ENCODE results near the gene CS.

- TF ChIP-seq CTCF (IDR thresholded peaks at IDR 0.05; ENCODE audit: low read depth, low read length) (no peak), EZH2phosphoT487 (IDR thresholded peaks at IDR 0.05; ENCODE audit: low read depth) (no peak)
Measured at GRCh38 chr12:56298828-56299227, 1.3 kb downstream of the CS start.

Measured in OCI-LY3 (cell line).